ENCODE data around the gene PPFIA3. TPM values are rescaled to one million over a fixed set of nuclear protein-coding genes. Genes with fewer than 3 reads are reported as not detected.

PPFIA3 gene
- total RNA-seq, 4 donors from 2014 or later: 1.8 to 6.7 (median 3.5) TPM

DNA sequence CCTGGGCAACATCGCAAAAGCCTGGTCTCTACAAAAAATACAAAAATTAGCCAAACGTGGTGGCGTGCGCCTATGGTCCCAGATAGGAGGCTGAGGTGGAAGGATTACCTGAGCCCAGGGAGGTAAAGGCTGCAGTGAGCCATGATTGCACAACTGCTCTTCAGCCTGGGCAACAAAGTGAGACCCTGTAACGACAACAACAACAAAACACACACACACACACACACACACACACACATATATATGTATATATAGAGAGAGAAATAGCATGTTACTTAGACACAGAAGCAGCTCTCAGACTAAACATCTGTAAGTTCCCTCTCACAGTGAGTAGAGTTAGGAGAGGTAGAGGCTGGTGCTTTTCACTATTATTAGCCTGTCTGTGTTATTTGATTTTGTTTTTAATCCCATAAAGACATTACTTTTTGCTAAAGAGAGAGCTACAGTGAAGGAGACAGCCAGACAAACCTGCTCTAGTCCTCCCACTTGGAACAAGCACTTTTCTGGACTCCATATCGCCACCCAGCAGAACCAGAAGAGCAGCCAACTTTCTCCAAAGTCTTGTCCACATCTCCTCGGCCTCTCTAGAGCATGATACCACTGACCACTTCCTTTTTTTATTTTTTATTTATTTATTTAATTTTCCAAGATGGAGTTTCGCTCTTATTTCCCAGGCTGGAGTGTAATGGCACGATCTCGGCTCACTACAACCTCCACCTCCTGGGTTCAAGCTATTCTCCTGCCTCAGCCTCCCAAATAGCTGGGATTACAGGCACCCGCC is 7.9 kb upstream of the PPFIA3 start:
- DNase-seq (ENCODE audit: low spot score in 2 of 2): no peak
- Histone ChIP-seq H3K27me3 (no peaks in the 10 kb centered on the region), H3K36me3 (peaks cover 0 to 32% (median 7%) of the 10 kb centered on the region in 3 donors), H3K4me1 (peaks cover 0 to 36% (median 6%) of the 10 kb centered on the region in 4 donors), H3K9me3 (no peaks in the 10 kb centered on the region), H3K4me3 (no peak overlapping the region), H3K27ac (no peak overlapping the region)
- WGBS, 2 donors: 79 to 84% methylated on average over 11 of the region's 11 CpGs
- TF ChIP-seq, protein P1, sequence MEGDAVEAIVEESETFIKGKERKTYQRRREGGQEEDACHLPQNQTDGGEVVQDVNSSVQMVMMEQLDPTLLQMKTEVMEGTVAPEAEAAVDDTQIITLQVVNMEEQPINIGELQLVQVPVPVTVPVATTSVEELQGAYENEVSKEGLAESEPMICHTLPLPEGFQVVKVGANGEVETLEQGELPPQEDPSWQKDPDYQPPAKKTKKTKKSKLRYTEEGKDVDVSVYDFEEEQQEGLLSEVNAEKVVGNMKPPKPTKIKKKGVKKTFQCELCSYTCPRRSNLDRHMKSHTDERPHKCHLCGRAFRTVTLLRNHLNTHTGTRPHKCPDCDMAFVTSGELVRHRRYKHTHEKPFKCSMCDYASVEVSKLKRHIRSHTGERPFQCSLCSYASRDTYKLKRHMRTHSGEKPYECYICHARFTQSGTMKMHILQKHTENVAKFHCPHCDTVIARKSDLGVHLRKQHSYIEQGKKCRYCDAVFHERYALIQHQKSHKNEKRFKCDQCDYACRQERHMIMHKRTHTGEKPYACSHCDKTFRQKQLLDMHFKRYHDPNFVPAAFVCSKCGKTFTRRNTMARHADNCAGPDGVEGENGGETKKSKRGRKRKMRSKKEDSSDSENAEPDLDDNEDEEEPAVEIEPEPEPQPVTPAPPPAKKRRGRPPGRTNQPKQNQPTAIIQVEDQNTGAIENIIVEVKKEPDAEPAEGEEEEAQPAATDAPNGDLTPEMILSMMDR (IDR thresholded peaks at IDR 0.05): no peak
- TF ChIP-seq POLR2A (IDR thresholded peaks at IDR 0.05) (no peak), EP300 (IDR thresholded peaks at IDR 0.05) (no peak)

DNA sequence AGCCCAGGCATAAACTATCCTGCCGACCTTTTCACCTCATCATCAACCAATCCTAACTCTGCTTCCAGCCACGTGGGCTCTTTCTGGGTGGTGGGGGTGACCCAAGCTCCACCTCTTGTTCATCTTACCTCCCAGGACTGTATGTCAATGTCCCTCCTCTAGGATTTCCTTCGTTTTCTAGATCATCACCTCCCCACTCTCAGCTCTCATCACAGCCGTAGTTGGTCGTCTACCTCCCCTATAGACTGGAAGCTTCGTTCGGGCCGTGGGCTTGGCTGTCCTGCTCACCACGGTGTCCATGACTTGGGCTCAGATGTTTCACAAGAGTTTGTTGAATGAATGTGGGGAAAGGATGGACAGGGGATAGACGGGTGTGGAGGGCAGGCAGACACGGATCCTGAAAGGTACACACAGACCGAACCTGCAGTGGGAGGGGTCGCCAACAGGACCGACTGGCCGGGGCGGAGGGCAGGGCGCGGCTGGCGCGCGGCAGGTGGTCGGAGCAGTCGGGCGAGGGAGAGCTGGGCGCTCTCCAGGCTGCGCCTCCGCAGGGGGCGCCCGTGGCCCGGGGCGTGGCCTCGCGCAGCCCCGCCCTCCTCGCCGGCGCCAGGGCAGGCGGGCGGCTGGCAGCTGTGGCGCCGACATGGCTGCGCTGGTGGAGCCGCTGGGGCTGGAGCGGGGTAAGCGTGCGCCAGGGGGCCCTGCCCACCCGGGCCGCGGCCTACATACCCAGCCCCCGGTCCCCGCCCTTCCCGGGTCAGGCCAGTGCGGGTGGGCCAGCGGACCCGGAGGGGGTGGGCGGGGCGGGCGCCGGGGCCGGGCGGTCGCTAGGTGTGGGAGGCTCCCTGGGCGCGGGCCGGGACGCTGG is 5.3 kb upstream of the PPFIA3 start, which contains the start of gene LIN7B:
TSS of gene LIN7B (plus strand) at position 609 of the 868 bp plus-strand sequence. CDS start at position 644, 35 bp downstream.
- 1 to 2% methylated on average over 21 to 36 of the region's 66 CpGs for WGBS, 2 donors
- peak within 1 kb of the TSS; percentile 60 to 89 (median 84) for H3K27ac ChIP-seq
- TF ChIP-seq, protein P1 (IDR thresholded peaks at IDR 0.05): peak; percentile 56 to 80 (median 71)
- peak in 1 of 2 donors; percentile 26 for TF ChIP-seq POLR2A (IDR thresholded peaks at IDR 0.05)
- no peak for TF ChIP-seq EP300 (IDR thresholded peaks at IDR 0.05)
- DNase-seq (ENCODE audit: low spot score in 2 of 2): no peak
- H3K36me3 ChIP-seq: peaks cover 0 to 6% (median 0%) of the 10 kb centered on the region in 3 donors
- peak within 1 kb of the TSS; percentile 60 to 89 (median 74) for H3K4me3 ChIP-seq
- no peaks in the 10 kb centered on the region for H3K27me3 ChIP-seq
- no peaks in the 10 kb centered on the region for H3K9me3 ChIP-seq
- H3K4me1 ChIP-seq: peaks cover 0 to 55% (median 15%) of the 10 kb centered on the region in 4 donors

DNA sequence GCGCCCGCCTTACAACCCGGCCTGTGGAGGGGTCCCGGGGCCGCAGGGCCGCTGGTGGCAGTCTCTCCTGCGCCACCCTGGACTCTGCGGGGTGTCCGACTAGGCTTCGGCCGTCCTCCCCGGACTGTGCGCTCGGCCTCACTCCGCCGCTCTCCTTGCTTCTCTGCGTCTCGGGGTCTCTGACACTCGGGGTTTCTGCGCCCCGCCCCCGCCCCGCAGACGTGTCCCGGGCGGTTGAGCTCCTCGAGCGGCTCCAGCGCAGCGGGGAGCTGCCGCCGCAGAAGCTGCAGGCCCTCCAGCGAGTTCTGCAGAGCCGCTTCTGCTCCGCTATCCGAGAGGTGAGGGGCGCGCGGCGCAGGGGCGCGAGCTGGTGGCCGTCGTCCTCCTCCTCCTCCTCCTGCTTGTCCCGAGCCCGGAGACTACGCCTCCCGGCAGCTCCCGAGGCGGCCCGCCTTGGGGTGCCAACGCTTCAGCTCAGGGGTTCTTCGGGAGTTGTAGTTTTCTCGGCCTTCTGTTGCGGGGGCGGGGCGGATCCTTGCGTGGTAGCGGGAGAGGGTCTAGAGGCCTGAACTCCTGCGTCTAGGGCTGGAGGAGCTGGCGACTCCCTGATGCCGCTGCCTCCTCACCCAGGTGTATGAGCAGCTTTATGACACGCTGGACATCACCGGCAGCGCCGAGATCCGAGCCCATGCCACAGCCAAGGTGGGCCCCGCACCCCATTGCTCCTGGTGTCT is 4.5 kb upstream of the PPFIA3 start:
- Histone ChIP-seq H3K9me3 (no peaks in the 10 kb centered on the region), H3K36me3 (peaks cover 0 to 3% (median 0%) of the 10 kb centered on the region in 3 donors), H3K4me3 (peak overlapping the region; percentile 60 to 89 (median 74)), H3K27ac (peak overlapping the region; percentile 60 to 89 (median 84)), H3K4me1 (peaks cover 0 to 63% (median 20%) of the 10 kb centered on the region in 4 donors), H3K27me3 (no peaks in the 10 kb centered on the region)
- peak in 1 of 2 donors; percentile 36 for DNase-seq (ENCODE audit: low spot score in 2 of 2)
- TF ChIP-seq, protein P1 (IDR thresholded peaks at IDR 0.05): no peak
- TF ChIP-seq EP300 (IDR thresholded peaks at IDR 0.05) (peak; percentile 9 to 42), POLR2A (IDR thresholded peaks at IDR 0.05) (peak in 1 of 2 donors; percentile 17)
- 11 to 20% methylated on average over 25 to 38 of the region's 68 CpGs for WGBS, 2 donors

DNA sequence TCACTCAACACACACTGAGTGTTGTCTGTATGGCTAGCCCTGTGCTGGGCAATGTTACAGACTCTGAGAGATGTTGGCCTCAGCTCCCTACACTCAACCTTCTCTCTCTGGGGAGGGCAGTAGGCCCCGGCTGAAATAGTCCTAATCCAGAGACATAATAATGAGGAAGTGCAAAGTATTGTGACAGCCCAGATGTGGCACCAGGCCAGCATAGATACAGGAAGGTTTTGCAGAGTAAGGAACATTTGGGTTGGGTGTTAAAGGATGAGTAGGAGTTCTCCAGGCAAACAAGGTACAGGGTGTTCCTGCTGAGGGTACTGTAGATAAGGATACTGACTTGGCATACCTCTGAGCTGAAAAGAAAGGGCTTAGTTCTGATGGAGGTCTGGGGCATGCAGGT is 2.8 kb upstream of the PPFIA3 start:
- TF ChIP-seq EP300 (IDR thresholded peaks at IDR 0.05) (no peak), POLR2A (IDR thresholded peaks at IDR 0.05) (no peak)
- TF ChIP-seq, protein P1 (IDR thresholded peaks at IDR 0.05): no peak
- peaks cover 0 to 3% (median 0%) of the 10 kb centered on the region in 3 donors for H3K36me3 ChIP-seq
- 53% methylated on average over 1 of the region's 1 CpG for WGBS, 2 donors
- no peaks in the 10 kb centered on the region for H3K9me3 ChIP-seq
- H3K4me3 ChIP-seq: no peak overlapping the region
- peaks cover 0 to 55% (median 26%) of the 10 kb centered on the region in 4 donors for H3K4me1 ChIP-seq
- H3K27ac ChIP-seq: no peak overlapping the region
- DNase-seq (ENCODE audit: low spot score in 2 of 2): peak; percentile 38 to 67
- H3K27me3 ChIP-seq: no peaks in the 10 kb centered on the region

Measured in tibial nerve (tissue), 4 donors.